Measurements from ENCODE around the gene NCF4. TPM values are rescaled to one million over a fixed set of nuclear protein-coding genes. Genes with fewer than 3 reads are reported as not detected.

NCF4 gene
- total RNA-seq, 1 donor from 2014 or later, result not detected

Other genes starting within 250 kb of the NCF4 start
- 0.09 and 0.27 TPM in 2 replicates for gene CACNG2, start 157.3 kb upstream of the NCF4 start, total RNA-seq
- 50.9 and 55.4 TPM in 2 replicates for gene IFT27, start 84.9 kb upstream of the NCF4 start, total RNA-seq
- gene PVALB, start 44.0 kb upstream of the NCF4 start, total RNA-seq, result 0.61 and 0.68 TPM in 2 replicates
- not detected in 2 replicates for gene CSF2RB, start 52.6 kb downstream of the NCF4 start, total RNA-seq
- gene TST, start 158.4 kb downstream of the NCF4 start, total RNA-seq, result 31.0 and 31.3 TPM in 2 replicates
- gene MPST, start 158.7 kb downstream of the NCF4 start, total RNA-seq, result 100.0 and 103 TPM in 2 replicates
- gene KCTD17, start 190.7 kb downstream of the NCF4 start, total RNA-seq, result 85.7 and 95.8 TPM in 2 replicates
- not detected in 2 replicates for gene TMPRSS6, start 248.7 kb downstream of the NCF4 start, total RNA-seq